CMK (cell line): Measurements from ENCODE around the gene SIGLEC12.
A peak's percentile ranks its signal among the peaks of the same experiment; 100 is the strongest.

Experiments
- DNase-seq: peaks from one replicate; pipeline ENCODE4 v3.0.0-alpha.2; 2010; ENCODE audit warnings: low read depth

The SIGLEC12 gene

GRCh38 chr19:51501594-51502263 lies at the start of gene SIGLEC12:
Gene SIGLEC12, minus strand, starts transcription at chr19:51501800. Its CDS starts 67 bp downstream, at chr19:51501733.
- peak; percentile 72 for DNase-seq

GRCh38 chr19:51550848-51551672 lies 49.5 kb upstream of the SIGLEC12 start:
- no peak for DNase-seq

- no peak for DNase-seq
Observed at GRCh38 chr19:51549533-51550324, 48.1 kb upstream of the SIGLEC12 start.

GRCh38 chr19:51548891-51549305 lies 47.3 kb upstream of the SIGLEC12 start:
- DNase-seq = no peak

GRCh38 chr19:51548213-51548651 lies 46.6 kb upstream of the SIGLEC12 start:
- no peak for DNase-seq

GRCh38 chr19:51547397-51548212 lies 46.0 kb upstream of the SIGLEC12 start:
- peak; percentile 98 for DNase-seq

- peak; percentile 98 for DNase-seq
Observed at GRCh38 chr19:51546650-51547396, 45.2 kb upstream of the SIGLEC12 start.

GRCh38 chr19:51546107-51546649 lies 44.6 kb upstream of the SIGLEC12 start:
- DNase-seq = no peak

- DNase-seq = no peak
Observed at GRCh38 chr19:51544038-51544437, 42.4 kb upstream of the SIGLEC12 start.

- DNase-seq = no peak
Observed at GRCh38 chr19:51542699-51543098, 41.1 kb upstream of the SIGLEC12 start.

GRCh38 chr19:51541458-51542357 lies 40.1 kb upstream of the SIGLEC12 start:
- no peak for DNase-seq

GRCh38 chr19:51539821-51540366 lies 38.3 kb upstream of the SIGLEC12 start:
- DNase-seq = no peak

GRCh38 chr19:51535535-51535934 lies 33.9 kb upstream of the SIGLEC12 start:
- DNase-seq = no peak

GRCh38 chr19:51531349-51532315 lies 30.0 kb upstream of the SIGLEC12 start, which contains the start of gene SIGLEC6:
Gene SIGLEC6, minus strand, starts transcription at chr19:51531670. Its CDS starts 22 bp downstream, at chr19:51531648.
- DNase-seq = peak; percentile 63

GRCh38 chr19:51530616-51531015 lies 29.0 kb upstream of the SIGLEC12 start:
- DNase-seq = no peak

- DNase-seq = no peak
Observed at GRCh38 chr19:51529301-51529700, 27.7 kb upstream of the SIGLEC12 start.

GRCh38 chr19:51525651-51526050 lies 24.1 kb upstream of the SIGLEC12 start:
- no peak for DNase-seq
